ENCODE measurements around the gene C13orf46. TPM values are rescaled to one million over a fixed set of nuclear protein-coding genes. Genes with fewer than 3 reads are reported as not detected.

The C13orf46 gene
- total and polyA plus RNA-seq, 2 donors (not counting 1 experiment from before 2014, with no cell fraction given) = 0.50 to 0.56 TPM

GRCh38 chr13:113923376-113924063, 50.4 kb downstream of the C13orf46 start:
- no peak overlapping the region for H3K4me2 ChIP-seq (ENCODE audit: extremely low read depth, insufficient read depth, low read length)
- no peak overlapping the region for H2AFZ ChIP-seq (ENCODE audit: low read length)
- no peak for DNase-seq (ENCODE audit: low read depth in 2 of 2)
- TF ChIP-seq EZH2 (IDR thresholded peaks at IDR 0.05; ENCODE audit: low read length, missing control alignments) (no peak), CTCF (conservative IDR thresholded peaks at IDR 0.05 in 1 of 2, IDR thresholded peaks at IDR 0.05 in 1 of 2; ENCODE audit: low read depth in 1 of 2, low read length in 2 of 2) (no peak)
- no peaks in the 10 kb centered on the region for H3K27me3 ChIP-seq (ENCODE audit: control insufficient read depth, insufficient read depth, low read length)
- no peaks in the 10 kb centered on the region for H3K9me3 ChIP-seq (ENCODE audit: control insufficient read depth, insufficient read depth, low read depth, low read length)
- H3K27ac ChIP-seq (ENCODE audit: insufficient read depth, low read length) = no peak overlapping the region
- no peak overlapping the region for H3K9ac ChIP-seq (ENCODE audit: insufficient read depth, low read length)
- no peaks in the 10 kb centered on the region for H4K20me1 ChIP-seq (ENCODE audit: control insufficient read depth, extremely low read depth, insufficient read depth, low read length)
- H3K4me1 ChIP-seq (ENCODE audit: control insufficient read depth, extremely low read depth, insufficient read depth, low read length) = peaks cover 18% of the 10 kb centered on the region
- H3K4me3 ChIP-seq (replicated peaks in 1 of 4; ENCODE audit: control extremely low read depth in 1 of 4, insufficient read depth in 1 of 4, low read depth in 3 of 4, low read length in 4 of 4) = no peak overlapping the region
- no peaks in the 10 kb centered on the region for H3K36me3 ChIP-seq (ENCODE audit: control insufficient read depth, insufficient read depth, low read length)
- no peaks in the 10 kb centered on the region for H3K79me2 ChIP-seq (ENCODE audit: control insufficient read depth, insufficient read depth, low read length)

DNA sequence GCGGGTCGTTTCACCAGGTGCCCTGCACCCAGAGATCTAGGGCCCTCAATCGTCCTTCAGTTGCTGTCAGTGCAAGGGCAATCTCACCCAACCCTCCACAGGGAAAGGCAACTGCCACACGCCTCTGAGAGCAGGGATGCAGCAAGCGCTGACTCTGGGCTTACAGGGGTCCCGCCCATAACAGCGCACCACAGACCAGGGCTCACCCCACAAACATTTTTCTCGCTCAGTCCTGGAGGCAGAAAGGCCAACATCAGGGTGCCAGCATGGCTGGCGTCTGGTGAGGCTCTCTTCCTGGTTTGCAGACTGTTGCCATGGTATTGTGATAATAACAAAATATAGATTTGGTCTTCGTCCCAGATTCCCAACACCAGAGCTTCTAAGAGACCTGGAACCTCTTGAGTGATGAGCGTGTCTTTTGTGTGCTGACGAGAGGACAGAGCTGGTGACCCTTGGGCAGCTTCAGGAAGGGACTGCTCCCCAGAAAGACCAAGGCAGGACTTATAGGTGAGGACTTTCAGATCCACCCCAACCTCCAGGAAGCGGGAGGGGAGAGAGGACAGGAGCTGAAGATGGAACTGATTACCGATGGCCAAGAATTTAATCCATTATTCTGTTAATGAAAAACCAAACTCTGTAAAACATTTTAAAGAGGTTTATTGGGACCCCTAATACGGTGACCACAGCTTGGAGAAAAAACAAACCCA, 51.3 kb downstream of the C13orf46 start:
- no peak overlapping the region for H2AFZ ChIP-seq (ENCODE audit: low read length)
- H3K4me3 ChIP-seq (replicated peaks in 1 of 4; ENCODE audit: control extremely low read depth in 1 of 4, insufficient read depth in 1 of 4, low read depth in 3 of 4, low read length in 4 of 4) = no peak overlapping the region
- no peak overlapping the region for H3K9ac ChIP-seq (ENCODE audit: insufficient read depth, low read length)
- no peaks in the 10 kb centered on the region for H3K36me3 ChIP-seq (ENCODE audit: control insufficient read depth, insufficient read depth, low read length)
- no peaks in the 10 kb centered on the region for H3K79me2 ChIP-seq (ENCODE audit: control insufficient read depth, insufficient read depth, low read length)
- no peak for DNase-seq (ENCODE audit: low read depth in 2 of 2)
- H3K4me1 ChIP-seq (ENCODE audit: control insufficient read depth, extremely low read depth, insufficient read depth, low read length) = peaks cover 12% of the 10 kb centered on the region
- H3K9me3 ChIP-seq (ENCODE audit: control insufficient read depth, insufficient read depth, low read depth, low read length) = no peaks in the 10 kb centered on the region
- H3K4me2 ChIP-seq (ENCODE audit: extremely low read depth, insufficient read depth, low read length) = no peak overlapping the region
- H4K20me1 ChIP-seq (ENCODE audit: control insufficient read depth, extremely low read depth, insufficient read depth, low read length) = no peaks in the 10 kb centered on the region
- no peaks in the 10 kb centered on the region for H3K27me3 ChIP-seq (ENCODE audit: control insufficient read depth, insufficient read depth, low read length)
- no peak for TF ChIP-seq CTCF (conservative IDR thresholded peaks at IDR 0.05 in 1 of 2, IDR thresholded peaks at IDR 0.05 in 1 of 2; ENCODE audit: low read depth in 1 of 2, low read length in 2 of 2)
- TF ChIP-seq EZH2 (IDR thresholded peaks at IDR 0.05; ENCODE audit: low read length, missing control alignments) = no peak
- H3K27ac ChIP-seq (ENCODE audit: insufficient read depth, low read length) = no peak overlapping the region

DNA sequence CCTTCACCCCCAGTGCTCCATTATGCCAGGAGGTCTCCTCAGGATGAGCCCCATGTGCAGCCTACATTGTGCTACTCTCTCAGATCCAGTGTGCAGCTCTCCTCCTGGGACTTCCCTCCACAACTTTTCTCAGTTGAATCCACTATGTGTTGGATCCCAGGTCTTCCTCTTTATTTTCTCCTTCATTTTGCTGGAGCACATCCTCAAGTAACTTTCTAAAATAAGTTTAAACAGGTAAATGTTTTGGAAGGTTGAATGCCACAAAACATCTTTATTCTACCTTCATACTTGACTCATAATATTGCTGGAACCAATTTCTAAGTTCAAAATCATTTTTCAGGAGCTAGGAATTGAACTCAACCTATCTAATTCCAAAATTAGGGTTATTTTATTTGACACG, 52.1 kb downstream of the C13orf46 start:
- TF ChIP-seq CTCF (conservative IDR thresholded peaks at IDR 0.05 in 1 of 2, IDR thresholded peaks at IDR 0.05 in 1 of 2; ENCODE audit: low read depth in 1 of 2, low read length in 2 of 2) (no peak), EZH2 (IDR thresholded peaks at IDR 0.05; ENCODE audit: low read length, missing control alignments) (no peak)
- Histone ChIP-seq H2AFZ (ENCODE audit: low read length) (no peak overlapping the region), H3K4me1 (ENCODE audit: control insufficient read depth, extremely low read depth, insufficient read depth, low read length) (peaks cover 4% of the 10 kb centered on the region), H4K20me1 (ENCODE audit: control insufficient read depth, extremely low read depth, insufficient read depth, low read length) (no peaks in the 10 kb centered on the region), H3K36me3 (ENCODE audit: control insufficient read depth, insufficient read depth, low read length) (no peaks in the 10 kb centered on the region), H3K9me3 (ENCODE audit: control insufficient read depth, insufficient read depth, low read depth, low read length) (no peaks in the 10 kb centered on the region), H3K9ac (ENCODE audit: insufficient read depth, low read length) (no peak overlapping the region), H3K27me3 (ENCODE audit: control insufficient read depth, insufficient read depth, low read length) (no peaks in the 10 kb centered on the region), H3K4me3 (replicated peaks in 1 of 4; ENCODE audit: control extremely low read depth in 1 of 4, insufficient read depth in 1 of 4, low read depth in 3 of 4, low read length in 4 of 4) (no peak overlapping the region), H3K4me2 (ENCODE audit: extremely low read depth, insufficient read depth, low read length) (no peak overlapping the region), H3K79me2 (ENCODE audit: control insufficient read depth, insufficient read depth, low read length) (no peaks in the 10 kb centered on the region), H3K27ac (ENCODE audit: insufficient read depth, low read length) (no peak overlapping the region)
- no peak for DNase-seq (ENCODE audit: low read depth in 2 of 2)

Measured in fibroblast of lung (primary cell).